HEK293 (cell line): ENCODE data around the gene IL1B.

Experiments
- CTCF ChIA-PET: fragments of 350-600 bp; formaldehyde crosslinking; extraction: SDS; loops from one replicate; lab custom pipeline; 2021; ENCODE audit warnings: antibody characterized with exemption; lab: Yijun Ruan, JAX
- POLR2A ChIA-PET: fragments of 300-600 bp; formaldehyde crosslinking; extraction: SDS; loops from one replicate; lab custom pipeline; 2020; ENCODE audit warnings: antibody characterized with exemption, inconsistent platforms; lab: Yijun Ruan, JAX
- H3K27ac ChIP-seq: fragments of 200-500 bp; sonication (Bioruptor generic); 2 replicates; pipeline ENCODE4 v1.5.1; 2014; ENCODE audit warnings: low read depth, low read length, control low read depth, inconsistent platforms; ENCODE audit errors: extremely low read depth
- H3K36me3 ChIP-seq, 2 experiments: fragments of 200-500 bp in 1 of 2; sonication (Bioruptor generic) in 1 of 2; 1 replicate in 1 of 2; 2 replicates in 1 of 2; pipeline ENCODE4 v1.5.1; 2014 to 2017; ENCODE audit warnings: inconsistent platforms in 2 of 2, low read length in 2 of 2; ENCODE audit not compliant: control insufficient read depth in 2 of 2, insufficient read depth in 1 of 2
- H3K4me1 ChIP-seq: fragments of 200-500 bp; sonication (Bioruptor generic); 2 replicates; pipeline ENCODE4 v1.5.1; 2014; ENCODE audit warnings: mild to moderate bottlenecking, low read length, inconsistent platforms; ENCODE audit not compliant: control insufficient read depth, insufficient read depth
- H3K4me3 ChIP-seq: 2 replicates; pipeline ENCODE4 v1.5.1; 2011; ENCODE audit warnings: low read depth, mild to moderate bottlenecking, control low read depth, low read length, moderate library complexity
- H3K9me3 ChIP-seq: fragments of 200-500 bp; sonication (Bioruptor generic); 2 replicates; pipeline ENCODE4 v1.5.1; 2014; ENCODE audit warnings: low read depth, low read length, inconsistent platforms; ENCODE audit not compliant: control insufficient read depth, insufficient read depth
- GLIS2 ChIP-seq: fragments of 450-650 bp; formaldehyde crosslinking; IDR thresholded peaks from 2 replicates; pipeline ENCODE4 v1.5.1; 2016; ENCODE audit warnings: missing biosample characterization, missing genetic modification characterization
- SCRT2 ChIP-seq: fragments of 450-650 bp; formaldehyde crosslinking; IDR thresholded peaks from 2 replicates; pipeline ENCODE4 v1.5.1; 2016; ENCODE audit warnings: missing biosample characterization, missing genetic modification characterization
- ZBTB17 ChIP-seq: fragments of 450-650 bp; formaldehyde crosslinking; IDR thresholded peaks from 2 replicates; pipeline ENCODE4 v1.5.1; 2016; ENCODE audit warnings: missing biosample characterization, missing genetic modification characterization
- ZFP3 ChIP-seq: fragments of 450-650 bp; formaldehyde crosslinking; IDR thresholded peaks from 2 replicates; pipeline ENCODE4 v1.5.1; 2016; ENCODE audit warnings: low read depth, missing biosample characterization, missing genetic modification characterization
- ZFP69B ChIP-seq: fragments of 450-650 bp; formaldehyde crosslinking; IDR thresholded peaks from 2 replicates; pipeline ENCODE4 v1.5.1; 2016; ENCODE audit warnings: missing biosample characterization, missing genetic modification characterization
- ZNF239 ChIP-seq: fragments of 450-650 bp; formaldehyde crosslinking; IDR thresholded peaks from 2 replicates; pipeline ENCODE4 v1.5.1; 2016; ENCODE audit warnings: missing biosample characterization, missing genetic modification characterization
- ZNF335 ChIP-seq: fragments of 450-650 bp; formaldehyde crosslinking; conservative IDR thresholded peaks from 2 replicates; pipeline ENCODE4 v1.5.1; 2016; ENCODE audit warnings: missing biosample characterization, missing genetic modification characterization
- ZNF341 ChIP-seq: fragments of 450-650 bp; formaldehyde crosslinking; IDR thresholded peaks from 2 replicates; pipeline ENCODE4; 2016; ENCODE audit warnings: low read depth, missing biosample characterization, missing genetic modification characterization
- ZNF391 ChIP-seq: fragments of 450-650 bp; formaldehyde crosslinking; IDR thresholded peaks from 2 replicates; pipeline ENCODE4 v1.5.1; 2016; ENCODE audit warnings: low read depth, missing biosample characterization, missing genetic modification characterization, borderline replicate concordance
- ZNF404 ChIP-seq: fragments of 450-650 bp; formaldehyde crosslinking; IDR thresholded peaks from 2 replicates; pipeline ENCODE4 v1.5.1; 2017; ENCODE audit warnings: missing biosample characterization, missing genetic modification characterization
- ZNF433 ChIP-seq: fragments of 450-650 bp; formaldehyde crosslinking; IDR thresholded peaks from 2 replicates; pipeline ENCODE4 v1.5.1; 2016; ENCODE audit warnings: missing biosample characterization, missing genetic modification characterization, low read depth
- ZNF510 ChIP-seq: fragments of 450-650 bp; formaldehyde crosslinking; IDR thresholded peaks from 2 replicates; pipeline ENCODE4 v1.5.1; 2018; ENCODE audit warnings: mild to moderate bottlenecking, missing genetic modification characterization, missing biosample characterization; ENCODE audit not compliant: insufficient replicate concordance
- ZNF521 ChIP-seq: fragments of 450-650 bp; formaldehyde crosslinking; IDR thresholded peaks from 2 replicates; pipeline ENCODE4 v1.5.1; 2017; ENCODE audit warnings: missing biosample characterization, mild to moderate bottlenecking, missing genetic modification characterization
- ZNF549 ChIP-seq: fragments of 450-650 bp; IDR thresholded peaks from 2 replicates; pipeline ENCODE4 v1.5.1; 2018; ENCODE audit warnings: missing biosample characterization, missing genetic modification characterization, mild to moderate bottlenecking, inconsistent platforms, moderate library complexity
- ZNF571 ChIP-seq: fragments of 450-650 bp; formaldehyde crosslinking; IDR thresholded peaks from 2 replicates; pipeline ENCODE4 v1.5.0; 2017; ENCODE audit warnings: missing biosample characterization, missing genetic modification characterization
- ZNF610 ChIP-seq: fragments of 450-650 bp; formaldehyde crosslinking; IDR thresholded peaks from 2 replicates; pipeline ENCODE4 v1.5.1; 2016; ENCODE audit warnings: missing biosample characterization, missing genetic modification characterization, borderline replicate concordance
- ZNF654 ChIP-seq: fragments of 450-650 bp; formaldehyde crosslinking; IDR thresholded peaks from 2 replicates; pipeline ENCODE4 v1.5.1; 2016; ENCODE audit warnings: low read depth, missing biosample characterization, missing genetic modification characterization
- ZSCAN23 ChIP-seq: fragments of 450-650 bp; formaldehyde crosslinking; IDR thresholded peaks from 2 replicates; pipeline ENCODE4 v1.5.1; 2016; ENCODE audit warnings: missing biosample characterization, missing genetic modification characterization
- TF ChIP-seq, protein P1 (sequence below): fragments of 450-650 bp; formaldehyde crosslinking; IDR thresholded peaks from 2 replicates; pipeline ENCODE4 v1.5.1; 2017; ENCODE audit warnings: missing biosample characterization, missing genetic modification characterization
- TF ChIP-seq, protein P2 (sequence below): fragments of 450-650 bp; formaldehyde crosslinking; IDR thresholded peaks from 2 replicates; pipeline ENCODE4 v1.5.1; 2016; ENCODE audit warnings: missing biosample characterization, missing genetic modification characterization
- TF ChIP-seq, protein P3 (sequence below): fragments of 450-650 bp; IDR thresholded peaks from 2 replicates; pipeline ENCODE4 v1.5.1; 2018; ENCODE audit warnings: missing biosample characterization, missing genetic modification characterization
- TF ChIP-seq, protein P4 (sequence below): fragments of 450-650 bp; formaldehyde crosslinking; IDR thresholded peaks from 2 replicates; pipeline ENCODE4 v1.5.1; 2016; ENCODE audit warnings: missing biosample characterization, missing genetic modification characterization

Gene IL1B

DNA sequence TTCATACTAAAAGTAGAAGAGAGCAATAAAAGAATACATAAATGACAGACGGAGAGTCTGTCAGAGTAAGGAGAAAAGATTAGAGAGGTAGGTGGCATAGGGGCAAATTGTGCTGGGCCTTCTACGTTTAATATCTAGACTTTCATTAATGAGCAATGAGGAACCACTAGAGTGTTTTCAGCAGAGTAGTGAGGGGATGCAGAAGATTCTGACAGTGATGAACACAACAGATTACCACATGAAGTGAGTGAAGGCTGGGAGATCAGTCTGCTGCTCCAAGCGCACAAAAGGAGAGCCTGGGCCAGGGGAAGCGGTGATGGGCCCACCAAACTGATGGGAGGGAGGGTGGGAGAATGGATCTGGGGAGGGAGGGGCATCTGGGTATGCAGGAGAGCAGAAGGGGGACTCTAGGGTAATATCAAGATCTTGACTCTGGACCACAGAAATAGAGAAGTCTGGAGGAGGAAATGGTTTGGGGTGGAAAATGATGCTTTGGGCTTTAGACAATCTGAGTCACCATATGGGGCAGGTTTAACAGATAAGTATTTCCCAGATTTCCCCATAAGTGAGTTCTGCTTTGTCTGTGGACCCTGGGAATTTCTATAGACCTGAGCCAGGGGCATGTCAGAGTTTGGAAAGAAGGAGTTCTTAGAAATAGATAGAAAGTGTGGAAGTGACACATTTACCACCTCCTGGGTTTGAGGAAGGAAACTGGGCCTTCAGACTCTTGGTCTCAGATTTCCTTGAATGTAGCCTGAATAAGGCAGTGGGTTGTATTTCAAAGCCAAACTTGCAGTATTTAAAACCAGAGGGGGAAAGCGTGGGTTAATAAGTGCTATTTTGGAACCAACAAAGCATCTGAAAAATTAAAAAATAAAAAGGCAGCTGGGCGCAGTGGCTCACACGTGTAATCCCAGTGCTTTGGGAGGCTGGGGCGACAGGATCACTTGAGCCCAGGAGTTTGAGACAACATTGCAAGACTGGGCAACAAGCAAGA lies 37.3 kb downstream of the IL1B start:
- Histone ChIP-seq H3K4me3 (no peak overlapping the region), H3K4me1 (no peaks in the 10 kb centered on the region), H3K9me3 (no peaks in the 10 kb centered on the region), H3K27ac (no peak overlapping the region)
- ChIA-PET POLR2A (no interaction called here), CTCF (no interaction called here)
- TF ChIP-seq ZNF549 (tag by site-specific recombination) (no peak), ZNF239 (tag by site-specific recombination) (no peak), ZNF521 (tag by site-specific recombination) (no peak), ZBTB17 (tag by site-specific recombination) (no peak)
- TF ChIP-seq, protein P1, sequence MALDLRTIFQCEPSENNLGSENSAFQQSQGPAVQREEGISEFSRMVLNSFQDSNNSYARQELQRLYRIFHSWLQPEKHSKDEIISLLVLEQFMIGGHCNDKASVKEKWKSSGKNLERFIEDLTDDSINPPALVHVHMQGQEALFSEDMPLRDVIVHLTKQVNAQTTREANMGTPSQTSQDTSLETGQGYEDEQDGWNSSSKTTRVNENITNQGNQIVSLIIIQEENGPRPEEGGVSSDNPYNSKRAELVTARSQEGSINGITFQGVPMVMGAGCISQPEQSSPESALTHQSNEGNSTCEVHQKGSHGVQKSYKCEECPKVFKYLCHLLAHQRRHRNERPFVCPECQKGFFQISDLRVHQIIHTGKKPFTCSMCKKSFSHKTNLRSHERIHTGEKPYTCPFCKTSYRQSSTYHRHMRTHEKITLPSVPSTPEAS: no peak
- TF ChIP-seq, all 188 proteins: peak for 0
- H3K36me3 ChIP-seq: no peaks in the 10 kb centered on the region

DNA sequence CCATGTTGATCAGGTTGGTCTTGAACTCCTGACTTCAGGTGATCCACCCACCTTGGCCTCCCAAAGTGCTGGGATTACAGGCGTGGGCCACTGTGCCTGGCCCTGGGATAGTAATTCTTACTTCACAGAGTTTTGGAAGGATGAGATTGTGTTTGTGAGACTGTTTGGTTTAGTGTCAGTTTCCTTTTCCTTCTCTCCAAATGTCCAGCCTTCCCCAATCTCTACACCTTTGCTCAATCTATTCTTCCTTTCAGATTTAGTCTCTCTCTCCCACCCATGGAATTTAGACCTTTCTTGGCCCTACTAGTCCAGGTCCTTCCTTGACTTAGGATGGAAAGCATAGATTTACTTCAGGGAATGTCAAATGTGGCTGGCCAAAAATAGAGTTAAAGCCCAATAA lies 40.1 kb downstream of the IL1B start:
- Histone ChIP-seq H3K4me1 (no peaks in the 10 kb centered on the region), H3K4me3 (no peak overlapping the region), H3K9me3 (no peaks in the 10 kb centered on the region), H3K27ac (no peak overlapping the region), H3K36me3 (no peaks in the 10 kb centered on the region)
- CTCF ChIA-PET: no interaction called here
- TF ChIP-seq ZNF610 (tag by site-specific recombination) (no peak), ZNF335 (tag by site-specific recombination) (no peak), ZNF404 (tag by site-specific recombination) (no peak), GLIS2 (no peak)
- TF ChIP-seq, protein P2, sequence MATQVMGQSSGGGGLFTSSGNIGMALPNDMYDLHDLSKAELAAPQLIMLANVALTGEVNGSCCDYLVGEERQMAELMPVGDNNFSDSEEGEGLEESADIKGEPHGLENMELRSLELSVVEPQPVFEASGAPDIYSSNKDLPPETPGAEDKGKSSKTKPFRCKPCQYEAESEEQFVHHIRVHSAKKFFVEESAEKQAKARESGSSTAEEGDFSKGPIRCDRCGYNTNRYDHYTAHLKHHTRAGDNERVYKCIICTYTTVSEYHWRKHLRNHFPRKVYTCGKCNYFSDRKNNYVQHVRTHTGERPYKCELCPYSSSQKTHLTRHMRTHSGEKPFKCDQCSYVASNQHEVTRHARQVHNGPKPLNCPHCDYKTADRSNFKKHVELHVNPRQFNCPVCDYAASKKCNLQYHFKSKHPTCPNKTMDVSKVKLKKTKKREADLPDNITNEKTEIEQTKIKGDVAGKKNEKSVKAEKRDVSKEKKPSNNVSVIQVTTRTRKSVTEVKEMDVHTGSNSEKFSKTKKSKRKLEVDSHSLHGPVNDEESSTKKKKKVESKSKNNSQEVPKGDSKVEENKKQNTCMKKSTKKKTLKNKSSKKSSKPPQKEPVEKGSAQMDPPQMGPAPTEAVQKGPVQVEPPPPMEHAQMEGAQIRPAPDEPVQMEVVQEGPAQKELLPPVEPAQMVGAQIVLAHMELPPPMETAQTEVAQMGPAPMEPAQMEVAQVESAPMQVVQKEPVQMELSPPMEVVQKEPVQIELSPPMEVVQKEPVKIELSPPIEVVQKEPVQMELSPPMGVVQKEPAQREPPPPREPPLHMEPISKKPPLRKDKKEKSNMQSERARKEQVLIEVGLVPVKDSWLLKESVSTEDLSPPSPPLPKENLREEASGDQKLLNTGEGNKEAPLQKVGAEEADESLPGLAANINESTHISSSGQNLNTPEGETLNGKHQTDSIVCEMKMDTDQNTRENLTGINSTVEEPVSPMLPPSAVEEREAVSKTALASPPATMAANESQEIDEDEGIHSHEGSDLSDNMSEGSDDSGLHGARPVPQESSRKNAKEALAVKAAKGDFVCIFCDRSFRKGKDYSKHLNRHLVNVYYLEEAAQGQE: no peak
- TF ChIP-seq, protein P3, sequence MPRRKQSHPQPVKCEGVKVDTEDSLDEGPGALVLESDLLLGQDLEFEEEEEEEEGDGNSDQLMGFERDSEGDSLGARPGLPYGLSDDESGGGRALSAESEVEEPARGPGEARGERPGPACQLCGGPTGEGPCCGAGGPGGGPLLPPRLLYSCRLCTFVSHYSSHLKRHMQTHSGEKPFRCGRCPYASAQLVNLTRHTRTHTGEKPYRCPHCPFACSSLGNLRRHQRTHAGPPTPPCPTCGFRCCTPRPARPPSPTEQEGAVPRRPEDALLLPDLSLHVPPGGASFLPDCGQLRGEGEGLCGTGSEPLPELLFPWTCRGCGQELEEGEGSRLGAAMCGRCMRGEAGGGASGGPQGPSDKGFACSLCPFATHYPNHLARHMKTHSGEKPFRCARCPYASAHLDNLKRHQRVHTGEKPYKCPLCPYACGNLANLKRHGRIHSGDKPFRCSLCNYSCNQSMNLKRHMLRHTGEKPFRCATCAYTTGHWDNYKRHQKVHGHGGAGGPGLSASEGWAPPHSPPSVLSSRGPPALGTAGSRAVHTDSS (tag by site-specific recombination): no peak
- POLR2A ChIA-PET: no interaction called here

DNA sequence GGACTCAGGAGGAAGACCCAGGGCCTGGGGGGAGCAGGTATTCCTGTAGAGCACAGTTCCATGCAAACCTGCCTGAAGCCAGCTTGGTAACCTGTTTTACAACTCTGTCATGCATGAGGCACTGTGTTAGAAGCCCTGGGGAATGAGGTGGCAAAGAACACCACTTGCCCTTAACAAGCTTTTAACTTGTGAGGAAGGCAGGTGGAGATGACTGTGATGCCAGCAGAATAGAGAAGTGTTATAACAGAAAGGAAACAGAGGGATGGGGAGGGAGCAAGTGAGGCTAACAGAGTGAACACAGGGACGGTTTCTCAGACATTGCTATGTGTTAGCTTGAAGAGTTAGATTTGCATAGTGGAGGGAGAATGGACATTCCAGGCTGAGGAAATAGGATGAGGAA lies 40.8 kb downstream of the IL1B start:
- no peak overlapping the region for H3K4me3 ChIP-seq
- H3K4me1 ChIP-seq: no peaks in the 10 kb centered on the region
- no peaks in the 10 kb centered on the region for H3K9me3 ChIP-seq
- no peak overlapping the region for H3K27ac ChIP-seq
- H3K36me3 ChIP-seq: no peaks in the 10 kb centered on the region
- ChIA-PET CTCF (no interaction called here), POLR2A (no interaction called here)
- TF ChIP-seq ZNF571 (no peak), ZNF510 (tag by site-specific recombination) (no peak), ZFP3 (tag by site-specific recombination) (no peak), ZNF654 (tag by site-specific recombination) (no peak), ZNF391 (tag by site-specific recombination) (no peak), ZNF341 (tag by site-specific recombination) (no peak), ZFP69B (no peak), ZNF433 (no peak), SCRT2 (tag by site-specific recombination) (no peak), ZSCAN23 (no peak)
- TF ChIP-seq, protein P4, sequence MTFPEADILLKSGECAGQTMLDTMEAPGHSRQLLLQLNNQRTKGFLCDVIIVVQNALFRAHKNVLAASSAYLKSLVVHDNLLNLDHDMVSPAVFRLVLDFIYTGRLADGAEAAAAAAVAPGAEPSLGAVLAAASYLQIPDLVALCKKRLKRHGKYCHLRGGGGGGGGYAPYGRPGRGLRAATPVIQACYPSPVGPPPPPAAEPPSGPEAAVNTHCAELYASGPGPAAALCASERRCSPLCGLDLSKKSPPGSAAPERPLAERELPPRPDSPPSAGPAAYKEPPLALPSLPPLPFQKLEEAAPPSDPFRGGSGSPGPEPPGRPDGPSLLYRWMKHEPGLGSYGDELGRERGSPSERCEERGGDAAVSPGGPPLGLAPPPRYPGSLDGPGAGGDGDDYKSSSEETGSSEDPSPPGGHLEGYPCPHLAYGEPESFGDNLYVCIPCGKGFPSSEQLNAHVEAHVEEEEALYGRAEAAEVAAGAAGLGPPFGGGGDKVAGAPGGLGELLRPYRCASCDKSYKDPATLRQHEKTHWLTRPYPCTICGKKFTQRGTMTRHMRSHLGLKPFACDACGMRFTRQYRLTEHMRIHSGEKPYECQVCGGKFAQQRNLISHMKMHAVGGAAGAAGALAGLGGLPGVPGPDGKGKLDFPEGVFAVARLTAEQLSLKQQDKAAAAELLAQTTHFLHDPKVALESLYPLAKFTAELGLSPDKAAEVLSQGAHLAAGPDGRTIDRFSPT (tag by site-specific recombination): no peak
